GM12865 (cell line): Measurements from ENCODE around the gene HOXD11.

ENCODE experiments used
- DNase-seq: peaks from one replicate; pipeline ENCODE4 v3.0.0; 2010; ENCODE audit warnings: low read depth
- H3K4me3 ChIP-seq: 2 replicates; pipeline ENCODE4 v1.5.1; 2011; ENCODE audit warnings: mild to moderate bottlenecking, low read depth, low read length, control low read depth
- CTCF ChIP-seq: IDR thresholded peaks from 2 replicates; pipeline ENCODE4 v1.5.1; 2011; ENCODE audit warnings: low read length, control low read depth, low read depth, inconsistent platforms; ENCODE audit not compliant: insufficient read depth; ENCODE audit errors: missing control alignments

Gene HOXD11

DNA sequence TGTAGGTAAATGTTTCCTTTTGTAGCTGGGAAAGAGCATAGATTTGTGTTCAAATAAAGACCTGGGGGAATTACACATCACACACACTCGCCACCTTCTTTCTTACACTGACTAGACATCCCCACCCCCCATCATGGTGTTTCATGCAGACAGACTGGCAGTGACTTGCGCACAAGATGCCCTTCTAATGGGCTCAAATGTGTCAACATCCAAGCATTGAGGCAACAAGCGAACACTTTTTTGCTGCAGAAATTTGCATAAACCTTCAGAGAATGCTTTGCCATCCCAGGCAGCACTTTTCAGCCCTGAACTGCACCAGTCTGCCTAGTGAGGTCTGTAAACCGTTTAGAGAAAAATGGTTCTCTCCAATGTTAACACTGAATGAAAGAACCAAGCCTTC lies 27.0 kb downstream of the HOXD11 start:
- no peak for DNase-seq
- no peak for TF ChIP-seq CTCF
- H3K4me3 ChIP-seq = no peak overlapping the region

GRCh38 chr2:176135035-176135440 lies 28.0 kb downstream of the HOXD11 start:
- no peak overlapping the region for H3K4me3 ChIP-seq
- DNase-seq = no peak
- TF ChIP-seq CTCF = no peak

DNA sequence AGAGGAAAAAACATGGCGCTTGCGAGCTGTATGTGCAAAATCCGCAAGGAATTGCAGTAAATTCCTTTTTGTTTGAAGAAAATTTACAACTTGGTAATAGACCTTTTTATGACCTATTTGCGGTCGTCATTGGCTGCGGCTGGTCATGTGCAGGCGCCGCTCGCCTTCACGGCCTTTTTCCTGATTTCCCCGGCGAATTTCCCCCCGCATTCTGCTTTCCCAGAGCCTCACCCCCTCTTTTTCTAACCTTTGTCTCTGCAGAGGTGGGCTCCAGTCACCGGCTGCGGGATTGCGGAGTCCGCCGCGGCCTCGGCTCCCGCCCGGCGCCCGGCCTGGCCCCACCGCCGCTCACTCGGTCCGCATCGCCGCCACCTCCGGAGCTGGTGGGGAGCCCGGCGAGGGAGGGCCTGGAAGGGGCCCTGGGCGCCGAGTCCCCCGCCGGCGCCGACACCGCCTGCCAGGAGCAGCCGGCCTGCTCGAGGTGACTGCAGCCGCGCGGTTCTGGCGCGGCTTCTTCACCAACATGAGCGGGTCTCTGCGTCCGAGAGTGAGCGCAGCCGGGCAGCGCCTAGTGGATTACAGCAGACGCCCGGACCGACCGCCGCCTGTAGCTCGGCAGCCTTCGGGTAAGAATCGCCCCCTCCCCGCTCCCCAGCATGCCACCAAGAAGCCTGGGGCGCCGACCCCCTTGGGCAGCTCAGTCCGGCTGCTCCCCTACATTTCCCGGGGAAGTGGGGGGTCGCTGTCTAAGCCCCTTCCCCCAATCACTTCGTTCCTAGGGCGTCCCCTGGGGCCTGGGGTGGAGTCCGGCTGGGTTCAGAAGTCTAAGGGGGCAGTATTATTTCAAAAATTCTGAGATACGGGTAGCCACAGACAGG lies 29.5 kb downstream of the HOXD11 start:
- DNase-seq = no peak
- no peak overlapping the region for H3K4me3 ChIP-seq
- TF ChIP-seq CTCF = no peak

GRCh38 chr2:176137252-176137580 lies 30.1 kb downstream of the HOXD11 start:
- H3K4me3 ChIP-seq = no peak overlapping the region
- DNase-seq = no peak

DNA sequence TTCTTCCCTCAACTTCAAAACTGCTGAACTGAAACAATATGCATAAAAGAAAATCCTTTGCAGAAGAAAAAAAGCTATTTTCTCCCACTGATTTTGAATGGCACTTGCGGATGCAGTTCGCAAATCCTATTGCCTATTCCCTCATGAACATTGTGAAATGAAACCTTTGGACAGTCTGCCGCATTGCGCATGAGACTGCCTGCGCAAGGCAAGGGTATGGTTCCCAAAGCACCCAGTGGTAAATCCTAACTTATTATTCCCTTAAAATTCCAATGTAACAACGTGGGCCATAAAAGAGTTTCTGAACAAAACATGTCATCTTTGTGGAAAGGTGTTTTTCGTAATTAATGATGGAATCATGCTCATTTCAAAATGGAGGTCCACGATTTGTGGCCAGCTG lies 30.8 kb downstream of the HOXD11 start:
- no peak for TF ChIP-seq CTCF
- DNase-seq = no peak
- H3K4me3 ChIP-seq = no peak overlapping the region

More at GRCh38 chr2:176137252-176137580, 30.1 kb downstream of the HOXD11 start:
- TF ChIP-seq CTCF = no peak

GRCh38 chr2:176138526-176138922 lies 31.4 kb downstream of the HOXD11 start:
- H3K4me3 ChIP-seq = no peak overlapping the region
- no peak for TF ChIP-seq CTCF
- DNase-seq = no peak

DNA sequence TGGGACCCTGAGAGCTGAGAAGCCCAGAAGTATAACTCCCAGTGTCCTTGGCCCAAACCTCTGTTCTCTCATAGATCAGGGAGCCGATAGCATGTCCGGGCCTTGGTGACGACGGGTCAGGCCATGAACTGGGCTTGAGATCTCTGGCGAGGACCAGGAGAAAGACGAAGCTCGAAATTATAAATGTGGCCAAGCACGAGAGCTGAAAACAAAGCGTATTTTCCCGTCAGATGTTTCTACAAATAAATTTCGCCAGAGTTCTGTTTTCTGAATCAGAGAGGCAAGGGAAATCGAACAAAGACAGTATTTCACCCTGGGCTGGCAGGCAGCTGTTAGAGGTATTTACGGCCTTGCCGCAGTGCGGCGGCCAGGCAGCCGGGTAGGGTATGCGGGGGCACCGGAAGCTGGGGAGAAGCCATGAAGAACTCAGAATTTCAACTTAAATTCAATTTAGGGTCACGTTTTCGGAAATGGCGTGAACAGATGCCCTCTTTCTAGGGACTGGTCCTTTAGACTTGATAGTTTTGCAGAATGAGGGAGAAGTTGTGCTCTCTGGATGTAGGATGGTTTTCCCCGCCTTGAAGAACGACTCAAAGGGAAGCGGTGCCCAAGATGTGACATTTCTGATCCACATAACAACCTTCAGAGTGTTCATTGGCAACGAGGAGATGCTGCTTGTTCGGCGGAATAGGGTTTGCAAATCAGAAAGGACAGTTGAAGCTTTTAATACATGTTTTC lies 32.0 kb downstream of the HOXD11 start:
- no peak overlapping the region for H3K4me3 ChIP-seq
- no peak for DNase-seq
- no peak for TF ChIP-seq CTCF
